GM19452 (cell line): ENCODE results near the gene DNAH10.

ENCODE experiments used
- ATAC-seq: cut with Tn5 transposase; IDR thresholded peaks from one replicate; pipeline ENCODE4 v1.9.1; 2021; ENCODE audit not compliant: unreplicated experiment

Gene DNAH10

DNA sequence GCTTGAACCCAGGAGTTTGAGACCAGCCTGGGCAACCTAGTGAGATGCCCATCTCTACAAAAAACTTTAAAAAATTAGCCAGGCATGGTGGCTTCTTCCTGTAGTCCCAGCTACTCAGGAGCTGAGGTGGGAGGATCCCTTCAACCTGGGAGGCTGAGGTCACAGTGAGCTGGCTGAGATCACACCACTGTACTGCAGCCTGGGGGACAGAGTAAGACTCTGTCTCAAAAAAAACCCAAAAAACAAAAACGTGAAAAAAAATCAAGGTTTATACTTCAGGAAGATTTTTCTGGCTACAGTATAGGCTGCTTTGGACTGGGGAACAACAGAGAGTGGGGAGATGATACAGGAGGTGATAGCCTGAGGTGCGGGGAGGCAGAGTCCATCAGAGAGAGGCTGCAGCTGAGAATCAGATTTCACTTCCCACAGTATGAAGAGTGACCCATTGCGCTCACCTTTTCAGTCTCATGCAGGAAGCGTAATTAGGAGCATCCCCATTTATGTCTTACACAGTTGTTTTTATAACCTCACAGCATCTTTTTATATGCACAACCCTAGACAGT lies 28.9 kb downstream of the DNAH10 start:
- no peak for ATAC-seq

DNA sequence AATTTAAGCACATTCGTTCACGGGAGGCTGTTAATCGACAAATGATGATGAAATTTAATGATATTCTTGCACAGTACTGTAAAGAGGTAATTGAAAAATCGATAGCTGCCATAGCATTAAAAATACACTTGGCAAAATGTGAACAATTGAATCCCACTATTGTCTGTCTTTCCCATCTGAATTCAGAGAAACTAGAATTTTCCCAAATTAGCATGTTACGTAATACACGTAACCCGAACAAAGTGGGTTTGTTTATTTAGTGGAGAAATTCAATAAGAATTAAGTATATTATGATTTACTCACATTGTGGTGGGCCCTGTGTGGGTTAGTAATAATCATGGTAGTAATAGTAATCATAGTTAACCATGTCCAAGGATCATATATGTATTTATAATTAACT lies 31.9 kb downstream of the DNAH10 start:
- no peak for ATAC-seq

DNA sequence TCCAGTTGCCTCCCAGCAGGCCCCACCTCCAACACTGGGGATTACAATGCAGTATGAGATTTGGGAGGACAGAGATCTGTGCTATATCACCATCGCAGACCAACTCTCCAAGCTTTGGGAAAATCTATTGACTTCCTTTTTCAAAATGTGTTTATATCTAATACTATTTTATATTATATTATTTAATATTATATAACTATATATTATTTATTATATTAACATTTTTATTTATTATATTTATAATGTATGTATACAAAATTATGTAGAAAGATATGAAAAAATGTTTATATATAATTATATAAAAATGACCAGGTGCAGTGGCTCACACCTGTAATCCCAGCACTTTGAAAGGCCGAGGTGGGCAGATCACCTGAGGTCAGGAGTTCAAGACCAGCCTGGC lies 36.4 kb downstream of the DNAH10 start:
- ATAC-seq, result no peak

DNA sequence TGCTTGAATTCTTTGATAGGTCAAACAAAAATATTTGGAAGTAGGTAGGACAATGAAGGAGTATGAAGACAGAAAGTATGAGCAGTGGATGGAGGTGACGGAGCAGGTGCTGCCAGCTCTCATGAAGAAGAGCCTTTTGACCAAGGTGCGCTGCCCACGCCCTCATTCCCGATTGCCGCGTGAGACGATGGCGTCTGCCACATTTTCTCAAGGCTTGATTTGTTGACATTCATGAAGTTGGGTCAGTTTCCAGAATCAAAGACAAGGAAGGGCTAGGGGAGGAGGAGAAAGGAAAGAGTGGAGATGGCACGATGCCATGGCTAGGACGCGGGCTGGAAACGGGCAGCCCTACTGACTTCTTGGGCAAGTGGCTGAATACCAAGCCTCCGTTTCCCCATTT lies 37.1 kb downstream of the DNAH10 start:
- ATAC-seq, result no peak

DNA sequence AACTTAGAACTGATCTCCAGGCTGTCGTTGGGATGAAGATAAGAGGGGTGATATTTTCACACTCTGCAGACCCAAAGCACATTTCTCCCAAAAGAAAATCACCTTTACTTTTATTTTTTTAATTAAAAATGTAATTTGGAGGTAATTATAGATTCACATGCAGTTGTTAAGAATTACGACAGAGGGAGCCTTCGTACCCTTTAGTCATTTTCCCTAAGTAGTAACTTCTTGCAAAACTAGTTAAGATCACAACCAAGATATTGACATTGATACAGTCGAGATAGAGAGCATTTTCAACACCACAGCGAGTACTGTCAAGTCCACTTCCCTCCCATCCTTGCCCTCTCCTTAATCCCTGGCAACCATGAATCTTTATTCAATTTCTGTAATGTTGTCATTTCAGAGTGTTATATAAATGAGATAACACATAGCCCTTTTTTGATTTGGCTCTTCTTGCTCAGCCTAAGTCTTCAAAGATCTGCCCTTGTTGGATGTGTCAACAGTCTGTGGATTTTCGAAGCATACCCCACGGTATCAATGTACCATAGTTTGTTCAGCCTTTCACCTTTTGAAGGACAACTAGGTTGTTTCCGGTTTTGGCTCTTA lies 39.6 kb downstream of the DNAH10 start:
- ATAC-seq, result no peak

DNA sequence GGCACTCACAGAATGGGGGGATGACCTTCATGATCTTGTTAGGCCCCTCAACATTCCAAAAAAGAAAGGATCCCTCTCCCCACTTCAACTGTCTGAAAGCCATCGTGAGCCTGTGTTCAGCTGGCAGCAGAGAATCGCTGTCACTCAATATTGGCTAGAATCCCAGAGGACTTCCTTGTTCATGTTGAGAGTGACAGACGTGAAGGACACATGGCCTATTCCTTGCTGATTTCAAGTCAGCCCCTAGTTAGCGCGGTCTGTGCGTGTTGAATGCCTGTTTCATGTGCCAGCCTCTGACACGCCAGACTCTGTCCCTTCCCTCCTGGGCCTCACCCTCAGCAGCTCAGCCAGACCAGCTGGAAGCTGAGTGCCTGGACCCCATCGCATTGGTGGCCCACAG lies 43.1 kb downstream of the DNAH10 start:
- ATAC-seq, result no peak

DNA sequence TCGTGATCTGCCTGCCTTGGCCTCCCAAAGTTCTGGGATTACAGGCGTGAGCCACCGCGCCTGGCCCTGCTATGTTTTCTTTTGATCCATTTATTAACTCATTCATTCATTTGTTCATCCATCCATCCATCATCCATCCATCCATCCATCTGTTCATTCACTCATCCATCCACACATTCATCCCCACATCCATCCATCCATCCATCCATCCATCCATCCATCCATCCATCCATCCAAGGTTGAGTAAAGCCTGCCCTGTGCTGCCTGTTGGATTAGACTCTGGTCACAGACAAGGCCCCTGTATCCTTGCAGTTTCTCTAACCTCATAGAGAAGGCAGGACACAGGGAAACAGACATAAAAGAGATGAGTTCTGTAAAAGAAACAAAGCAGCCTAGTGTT lies 44.9 kb downstream of the DNAH10 start:
- ATAC-seq, result no peak

DNA sequence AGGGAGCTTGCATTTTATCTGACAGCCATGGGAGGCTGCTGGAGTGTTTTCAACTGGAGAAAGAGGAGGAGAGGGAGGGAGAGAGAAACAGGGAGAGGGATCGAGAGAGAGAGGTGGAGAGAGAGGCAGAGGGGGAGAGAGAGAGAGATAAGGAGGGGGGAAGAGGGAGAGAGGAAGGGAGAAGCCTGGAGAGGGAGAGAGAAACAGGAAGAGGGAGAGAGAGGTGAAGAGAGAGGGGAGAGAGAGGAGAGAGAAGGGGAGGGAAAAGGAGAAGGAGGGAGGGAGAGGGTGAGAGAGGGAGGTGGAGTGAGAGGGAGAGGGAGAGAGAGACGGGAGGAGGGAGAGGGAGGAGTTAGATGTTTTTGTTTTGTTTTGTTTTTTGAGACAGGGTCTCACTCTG lies 45.6 kb downstream of the DNAH10 start:
- ATAC-seq, result no peak

DNA sequence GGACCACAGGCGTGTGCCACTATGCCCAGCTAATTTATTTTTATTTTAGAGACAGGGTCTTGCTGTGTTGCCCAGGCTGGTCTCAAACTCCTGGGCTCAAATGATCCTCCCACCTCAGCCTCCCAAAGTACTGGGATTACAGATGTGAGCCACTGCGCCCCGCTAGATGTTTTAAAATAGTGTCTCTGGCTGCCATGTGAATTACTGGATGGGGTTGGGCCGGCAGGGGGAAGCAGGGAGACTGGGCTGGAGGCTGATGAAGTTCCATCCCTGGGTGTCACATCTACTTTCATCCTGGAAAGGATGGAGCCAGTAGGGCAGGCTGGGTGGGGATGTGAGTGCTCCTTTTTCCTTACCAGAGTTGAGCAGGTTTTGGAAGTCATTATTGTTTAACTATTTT lies 46.1 kb downstream of the DNAH10 start:
- ATAC-seq, result no peak

DNA sequence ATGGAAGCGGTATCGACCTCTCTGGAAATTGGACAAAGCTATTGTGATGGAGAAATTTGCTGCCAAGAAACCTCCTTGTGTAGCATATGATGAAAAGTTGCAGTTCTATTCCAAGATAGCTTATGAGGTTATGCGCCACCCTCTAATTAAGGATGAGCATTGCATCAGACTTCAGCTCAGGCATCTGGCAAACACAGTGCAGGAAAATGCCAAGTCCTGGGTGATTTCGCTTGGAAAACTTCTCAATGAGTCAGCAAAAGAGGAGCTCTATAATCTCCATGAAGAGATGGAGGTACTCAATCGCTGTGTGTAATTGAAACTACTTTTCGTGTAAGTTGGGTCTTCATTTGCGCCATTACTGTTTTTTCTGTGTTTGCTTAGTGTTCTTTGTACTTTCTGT lies 51.2 kb downstream of the DNAH10 start:
- no peak for ATAC-seq

DNA sequence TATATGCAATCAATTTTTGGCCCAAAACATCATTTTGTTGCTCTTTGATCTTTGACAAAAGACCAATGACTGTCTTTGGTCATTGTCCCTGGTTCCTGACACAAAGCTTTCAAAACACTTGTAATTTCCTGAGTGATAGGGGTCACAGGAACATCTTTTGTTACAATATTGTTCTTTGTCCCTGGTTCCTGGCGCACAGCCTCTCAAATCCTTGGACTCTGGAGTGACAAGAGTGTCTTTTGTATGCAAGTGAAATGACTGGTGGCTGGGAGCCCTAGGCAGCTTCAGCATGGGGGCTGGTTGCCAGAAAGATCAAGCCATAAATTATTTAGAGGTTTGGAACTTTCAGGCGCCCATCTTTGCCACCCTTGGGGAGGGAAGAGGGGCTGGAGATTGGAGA lies 53.9 kb downstream of the DNAH10 start:
- ATAC-seq, result no peak

DNA sequence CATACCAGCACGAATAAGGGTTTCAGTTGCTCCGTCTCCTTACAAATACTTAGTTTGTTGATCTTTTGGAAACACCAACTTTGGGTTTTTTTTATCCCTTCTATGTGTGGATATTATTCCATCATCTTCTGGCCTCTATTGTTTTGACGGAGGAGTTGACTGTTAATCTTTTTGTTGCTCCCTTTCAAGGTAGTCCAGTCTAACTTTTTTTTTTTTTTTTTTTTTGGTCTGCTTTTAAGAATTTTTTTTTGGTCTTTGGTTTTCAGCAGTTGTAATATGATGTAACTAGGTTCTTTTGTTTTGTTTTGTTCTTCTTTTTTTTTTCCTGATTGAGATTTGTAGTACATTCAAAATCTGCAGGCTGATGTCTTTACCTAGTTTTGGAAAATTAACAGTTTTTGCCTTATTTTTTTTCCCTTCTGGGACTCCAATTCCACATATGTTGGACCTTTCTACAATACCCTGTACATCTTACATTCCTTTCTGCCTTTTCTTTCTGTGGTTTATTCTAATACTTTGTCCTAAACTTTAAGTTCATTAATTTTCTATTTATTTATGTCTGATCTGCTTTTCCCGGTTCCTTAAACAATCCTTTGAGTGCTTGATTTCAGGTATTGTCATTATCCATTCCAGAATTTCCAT lies 54.9 kb downstream of the DNAH10 start:
- no peak for ATAC-seq

DNA sequence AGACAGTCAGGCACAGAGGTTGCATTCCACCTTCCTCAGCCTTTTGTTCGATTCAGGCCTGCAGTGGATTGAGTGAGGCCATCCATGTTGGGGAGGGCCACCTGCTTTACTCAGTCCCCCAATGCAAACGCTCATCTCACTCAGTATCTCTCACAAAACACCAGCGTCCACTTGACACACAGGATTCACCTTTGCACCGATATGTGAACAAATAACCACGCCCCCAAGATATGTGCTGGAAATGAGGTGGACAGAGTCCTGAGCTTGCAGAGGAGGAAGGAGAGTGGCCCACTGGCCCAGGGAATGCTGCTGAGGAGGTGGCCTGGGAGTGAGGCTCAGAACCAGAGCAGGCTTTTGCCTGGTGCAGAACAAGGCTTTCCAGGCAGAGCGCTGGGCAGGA lies 60.7 kb downstream of the DNAH10 start:
- no peak for ATAC-seq

DNA sequence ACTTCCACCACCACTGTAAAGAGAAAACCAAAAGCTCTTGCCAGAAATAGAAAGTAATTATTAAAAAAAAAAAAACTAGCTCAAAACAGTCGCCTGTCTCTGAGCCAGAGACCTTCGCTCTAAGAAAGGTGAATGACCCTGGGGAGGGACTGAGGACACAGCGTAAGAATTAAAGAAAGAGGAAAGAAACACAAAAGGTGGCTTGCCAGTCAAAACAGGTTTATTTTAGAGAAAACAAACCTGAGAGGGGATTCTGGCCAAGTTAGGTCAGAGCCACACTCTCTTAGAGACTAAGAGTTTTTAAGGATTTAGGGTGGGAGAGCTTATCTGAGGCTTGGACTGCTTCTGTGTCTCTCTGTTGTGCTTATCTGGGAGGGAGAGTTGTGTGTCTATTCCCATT lies 66.0 kb downstream of the DNAH10 start:
- ATAC-seq, result no peak

DNA sequence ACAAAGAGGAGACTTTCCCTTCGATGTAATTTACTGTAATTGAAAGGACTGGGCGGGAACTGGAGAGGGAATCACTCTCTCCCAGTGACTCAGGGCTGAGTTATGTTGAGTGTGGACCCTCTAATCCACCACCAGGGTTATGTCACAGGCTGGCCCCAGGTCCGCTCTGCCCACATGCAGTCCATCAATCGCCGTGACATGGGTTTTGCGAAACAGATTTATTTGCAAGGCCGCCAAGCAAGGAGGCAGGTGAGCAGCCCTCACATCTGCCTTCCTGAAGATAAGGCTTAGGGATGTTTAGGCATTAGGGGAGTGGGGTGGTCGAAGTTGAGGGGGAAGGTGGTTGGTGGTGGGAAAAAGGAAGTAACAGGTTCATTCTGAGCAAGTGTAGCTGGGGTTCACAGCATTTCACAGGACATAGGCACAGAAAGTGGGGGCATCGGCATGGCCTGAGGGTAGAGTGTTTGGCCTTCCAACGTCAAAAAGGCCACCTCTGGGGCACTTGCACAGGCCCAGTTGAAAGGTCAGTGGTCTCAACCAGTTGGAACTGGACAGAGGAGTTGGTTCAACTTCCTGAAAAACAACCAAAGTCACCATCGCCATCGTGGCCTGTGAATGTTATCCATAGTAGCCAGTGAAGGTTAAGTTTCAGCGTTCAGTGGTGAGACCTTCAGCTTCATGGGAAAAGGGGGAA lies 66.9 kb downstream of the DNAH10 start:
- no peak for ATAC-seq

DNA sequence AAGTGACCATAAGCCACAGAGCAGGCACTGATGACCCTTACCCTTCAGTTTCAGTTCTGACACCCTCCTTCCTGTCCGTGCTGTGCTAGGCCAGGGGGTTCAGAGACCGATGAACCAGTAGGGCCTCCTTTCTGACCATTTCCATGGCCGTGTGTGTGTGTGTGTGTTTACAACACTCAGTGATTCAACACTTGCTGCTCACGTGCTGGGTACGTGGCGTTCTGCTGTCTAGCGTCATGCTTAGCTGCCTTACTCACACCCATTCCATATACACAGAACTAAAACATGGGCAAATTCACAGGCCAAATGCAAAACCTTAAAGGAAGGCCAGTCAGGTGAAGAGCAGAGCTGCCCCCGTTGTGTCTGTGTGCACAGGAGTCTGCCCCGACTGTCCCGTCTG lies 67.5 kb downstream of the DNAH10 start:
- ATAC-seq, result no peak

DNA sequence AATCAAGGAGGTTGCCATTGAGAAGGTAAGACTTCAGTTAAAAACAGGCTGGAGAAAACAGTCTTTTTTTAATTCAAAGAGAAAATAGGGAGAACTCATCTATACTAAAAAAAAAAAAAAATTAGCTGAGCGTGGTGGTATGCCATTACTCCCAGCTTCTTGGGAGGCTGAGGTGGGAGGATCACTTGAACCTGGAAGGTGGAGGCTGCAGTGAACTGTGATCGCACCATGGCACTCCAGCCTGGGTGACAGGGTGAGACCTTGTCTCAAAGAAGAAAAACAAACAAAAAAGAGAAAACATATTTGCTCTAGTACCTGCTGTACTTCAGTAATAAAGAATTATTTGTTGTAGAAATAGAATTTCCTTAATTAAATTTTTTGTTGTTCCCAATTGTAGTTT lies 68.6 kb downstream of the DNAH10 start:
- no peak for ATAC-seq

DNA sequence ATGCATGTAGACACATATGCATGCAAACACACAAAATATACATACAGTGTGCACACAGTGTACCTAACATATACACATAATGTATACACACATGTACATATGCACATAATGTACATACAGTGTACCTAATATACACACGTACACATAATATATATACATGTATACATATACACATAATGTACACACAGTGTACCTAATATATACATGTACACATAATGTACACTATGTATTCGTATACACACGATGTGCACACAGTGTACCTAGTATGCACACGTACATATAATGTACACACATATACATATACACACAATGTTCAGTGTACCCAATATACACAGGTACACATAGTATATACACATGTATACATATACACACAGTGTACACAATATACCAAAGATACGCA lies 70.0 kb downstream of the DNAH10 start:
- no peak for ATAC-seq

DNA sequence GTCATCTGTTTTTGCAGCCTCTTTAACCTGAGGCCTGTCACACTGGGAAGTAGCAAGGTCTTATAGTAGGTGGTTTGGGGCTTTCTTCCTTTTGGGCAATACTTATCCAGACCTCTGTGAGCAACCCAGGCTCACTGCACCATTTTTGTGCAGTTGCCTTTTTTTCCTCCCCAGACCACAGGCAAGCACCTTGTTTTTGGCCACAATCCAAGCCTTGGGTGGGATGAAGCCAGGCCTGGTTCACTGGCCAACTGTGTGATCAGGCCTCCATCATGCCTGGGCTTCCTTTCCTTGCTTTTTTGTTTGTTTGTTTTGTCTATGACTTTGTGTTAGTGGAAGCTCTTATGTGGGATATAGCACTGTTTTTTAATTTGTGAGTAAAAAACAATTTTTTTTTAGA lies 71.7 kb downstream of the DNAH10 start:
- ATAC-seq, result no peak

DNA sequence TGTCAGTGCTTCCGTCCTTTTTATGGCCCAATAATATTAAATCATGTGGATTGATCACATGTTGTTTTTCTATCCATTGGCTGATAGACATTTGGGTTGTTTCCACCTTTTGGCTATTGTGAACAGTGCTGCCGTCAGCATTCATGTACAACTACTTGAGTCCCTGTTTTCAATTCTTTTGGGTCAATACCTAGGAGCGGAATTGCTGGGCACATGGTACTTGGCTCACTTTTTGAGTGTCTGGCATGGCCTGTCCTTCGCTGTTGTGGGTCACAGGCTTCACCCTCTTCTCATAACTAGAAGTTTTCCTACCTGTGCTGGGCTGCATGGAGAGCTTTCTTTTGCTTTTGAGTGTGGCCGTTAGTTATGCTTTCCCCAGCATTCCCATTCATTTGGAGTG lies 72.7 kb downstream of the DNAH10 start:
- ATAC-seq, result no peak

DNA sequence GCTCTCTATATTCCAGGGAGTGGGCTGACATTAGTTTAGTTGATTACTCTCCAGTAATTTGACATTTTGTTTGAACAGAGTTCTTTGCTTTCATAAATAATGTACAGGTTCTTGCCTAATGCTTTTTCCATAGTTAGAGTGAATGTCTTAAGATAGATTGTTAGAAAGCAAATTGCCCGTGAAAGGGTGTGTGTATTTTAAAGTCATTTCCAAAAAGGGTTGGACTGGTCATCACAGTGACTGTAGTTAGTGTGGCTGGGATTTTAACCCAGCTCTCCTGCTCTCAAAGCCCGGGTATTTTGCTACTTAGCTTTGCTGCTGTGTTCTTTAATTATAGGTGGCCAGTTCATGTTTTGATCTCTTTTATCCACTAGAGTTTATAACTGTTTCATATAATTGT lies 74.2 kb downstream of the DNAH10 start:
- ATAC-seq, result no peak

DNA sequence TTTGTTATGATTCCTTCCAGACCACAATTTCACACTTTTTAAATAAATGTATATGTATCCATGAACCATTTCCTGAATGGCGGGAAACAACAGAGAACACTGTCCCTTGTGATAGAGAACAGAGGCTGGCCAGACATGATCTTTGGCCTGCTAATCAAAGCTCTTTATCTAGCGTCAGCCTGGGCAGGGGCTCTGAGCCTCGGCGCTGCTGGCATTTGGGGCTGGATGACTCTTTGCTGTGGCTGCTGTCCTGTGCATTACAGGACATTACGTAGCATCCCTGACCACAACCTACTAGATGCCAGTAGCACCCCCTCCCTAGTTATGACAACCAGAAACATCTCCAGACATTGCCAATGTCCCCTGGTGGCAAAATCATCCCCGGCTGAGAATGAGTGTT lies 77.7 kb downstream of the DNAH10 start:
- ATAC-seq, result no peak
